ENCODE data around the gene TAS1R3. TPM values are rescaled to one million over a fixed set of nuclear protein-coding genes. Genes with fewer than 3 reads are reported as not detected.

Gene TAS1R3
- total RNA-seq, 4 donors from 2014 or later, result 0.13 to 0.57 (median 0.30) TPM

- peaks cover 0 to 20% (median 0%) of the 10 kb centered on the region in 3 donors for H3K36me3 ChIP-seq
- H3K4me1 ChIP-seq, result peaks cover 26 to 56% (median 38%) of the 10 kb centered on the region in 3 donors
- intact Hi-C loops (cut with DNase I), result no loop called here
- H3K27ac ChIP-seq, result peak overlapping the region; percentile 95 to 97 (median 97)
- TF ChIP-seq CTCF (IDR thresholded peaks at IDR 0.05), result no peak
- no peak for TF ChIP-seq POLR2A (IDR thresholded peaks at IDR 0.05)
- H3K27me3 ChIP-seq, result no peaks in the 10 kb centered on the region
- DNase-seq, result no peak
- WGBS, 2 donors, result 20 to 63% methylated on average over 1 to 40 of the region's 52 CpGs
- H3K9me3 ChIP-seq, result no peaks in the 10 kb centered on the region
- peak overlapping the region; percentile 85 to 100 (median 96) for H3K4me3 ChIP-seq
Observed at GRCh38 chr1:1373815-1374588, 42.9 kb downstream of the TAS1R3 start.

DNA sequence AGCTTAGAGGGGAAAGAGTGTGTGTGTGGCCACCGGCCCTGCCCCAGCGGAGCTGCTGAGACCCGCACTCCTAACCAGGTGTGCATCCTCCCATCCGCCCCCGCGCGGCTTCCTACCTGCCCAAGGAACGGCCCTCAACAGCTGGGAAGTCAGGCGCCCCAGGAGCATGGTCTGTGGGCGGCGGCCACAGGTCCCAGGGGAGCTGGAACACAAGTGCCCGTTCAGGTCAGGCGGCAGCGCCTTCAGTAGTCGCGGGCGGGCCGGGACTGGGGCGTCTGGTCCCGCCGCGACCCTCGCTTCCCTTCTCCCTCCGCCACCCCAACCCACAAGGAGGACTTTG, 43.5 kb downstream of the TAS1R3 start:
- Histone ChIP-seq H3K36me3 (peaks cover 0 to 20% (median 0%) of the 10 kb centered on the region in 3 donors), H3K4me3 (peak overlapping the region; percentile 85 to 100 (median 96)), H3K4me1 (peaks cover 26 to 56% (median 38%) of the 10 kb centered on the region in 3 donors), H3K27ac (peak overlapping the region; percentile 95 to 97 (median 97)), H3K27me3 (no peaks in the 10 kb centered on the region), H3K9me3 (no peaks in the 10 kb centered on the region)
- TF ChIP-seq CTCF (IDR thresholded peaks at IDR 0.05), result no peak
- no peak for TF ChIP-seq POLR2A (IDR thresholded peaks at IDR 0.05)
- intact Hi-C loops (cut with DNase I), result no loop called here
- no CpG with 5 or more reads among the region's 24 CpGs for WGBS, 2 donors
- no peak for DNase-seq

DNA sequence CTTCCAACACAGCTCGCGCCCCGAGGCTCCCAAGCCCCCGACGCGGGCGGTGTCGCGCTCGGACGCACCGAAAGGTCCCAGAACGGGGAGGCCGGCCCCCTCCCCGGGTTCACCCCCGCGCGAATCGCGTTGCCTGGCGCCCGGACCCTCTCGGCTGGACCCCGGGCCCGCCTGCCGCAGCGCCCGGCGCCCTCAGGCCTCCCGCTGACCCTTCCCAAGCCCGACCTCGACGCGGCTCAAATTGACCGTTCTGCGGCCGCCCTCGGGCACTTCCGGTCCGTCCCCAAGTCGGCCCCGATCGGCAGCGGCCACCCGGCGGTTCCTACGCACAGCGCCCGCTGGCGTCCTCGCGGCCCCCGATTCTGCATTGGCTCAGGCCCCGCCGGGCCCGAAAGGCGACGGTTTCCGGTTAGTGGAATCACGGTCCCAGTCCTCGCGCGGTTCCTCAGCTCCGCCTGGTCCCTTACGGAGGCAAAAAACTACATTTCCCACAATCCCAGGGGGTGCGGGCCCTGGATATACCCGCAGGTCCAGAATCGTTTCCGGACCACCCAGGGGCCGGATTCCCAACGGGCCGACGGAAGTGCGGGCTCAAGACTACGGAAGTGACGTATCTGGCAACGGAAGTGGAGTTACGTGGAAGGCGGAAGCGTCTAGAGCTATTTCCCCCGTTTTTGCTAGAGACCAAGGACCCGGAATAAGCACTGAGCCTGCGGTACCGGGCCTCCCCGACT, 44.0 kb downstream of the TAS1R3 start, which contains the start of gene AURKAIP1:
TSS of gene AURKAIP1 (minus strand) at position 279 of the 734 bp plus-strand sequence. CDS start 451 bp downstream, outside the sequence.
- H3K27ac ChIP-seq, result peak within 1 kb of the TSS; percentile 95 to 97 (median 97)
- 0% methylated on average over 6 to 11 of the region's 85 CpGs for WGBS, 2 donors
- peaks cover 0 to 20% (median 0%) of the 10 kb centered on the region in 3 donors for H3K36me3 ChIP-seq
- TF ChIP-seq CTCF (IDR thresholded peaks at IDR 0.05), result peak in 4 of 6 experiments; percentile 33 to 57 (median 39)
- peak in 3 of 4 donors; percentile 14 to 41 (median 31) for TF ChIP-seq POLR2A (IDR thresholded peaks at IDR 0.05)
- peaks cover 26 to 56% (median 38%) of the 10 kb centered on the region in 3 donors for H3K4me1 ChIP-seq
- intact Hi-C loops (cut with DNase I), result no loop called here
- no peaks in the 10 kb centered on the region for H3K27me3 ChIP-seq
- H3K4me3 ChIP-seq, result peak within 1 kb of the TSS; percentile 85 to 100 (median 96)
- DNase-seq, result peak; percentile 91
- no peaks in the 10 kb centered on the region for H3K9me3 ChIP-seq

DNA sequence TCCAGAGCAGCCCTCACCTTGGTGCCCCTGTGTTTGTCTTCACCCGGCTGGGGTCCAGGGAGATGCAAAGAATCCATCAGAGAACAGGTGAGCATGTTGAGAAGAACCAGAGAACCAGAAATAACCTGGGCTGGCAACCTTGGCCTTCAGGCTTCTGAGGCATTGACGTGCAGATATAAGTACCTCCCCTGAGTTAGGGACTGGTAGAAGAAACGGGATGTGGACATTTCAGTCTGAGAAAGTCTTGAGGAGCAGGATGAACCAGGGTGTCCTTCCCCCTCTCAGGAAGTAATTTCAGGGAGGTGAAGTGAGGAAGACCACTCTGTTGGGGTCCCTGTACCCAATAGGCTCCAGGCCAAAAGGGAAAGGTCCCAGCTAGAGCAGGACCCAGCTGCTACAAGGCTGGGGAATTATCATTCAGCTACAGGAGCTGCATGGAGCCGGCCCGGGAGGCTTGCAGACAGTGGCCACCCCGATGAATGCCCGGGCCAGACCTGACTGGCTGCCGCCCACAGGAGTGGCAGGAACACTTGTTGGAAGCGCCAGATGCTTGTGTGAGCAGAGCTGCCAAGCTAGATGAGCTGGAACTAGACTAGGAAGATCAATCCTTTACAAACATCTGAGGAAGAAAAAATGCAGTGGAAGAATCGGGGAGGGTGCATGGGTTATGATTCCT, 45.6 kb downstream of the TAS1R3 start:
- intact Hi-C loops (cut with DNase I), result no loop called here
- H3K27me3 ChIP-seq, result no peaks in the 10 kb centered on the region
- peaks cover 25 to 48% (median 35%) of the 10 kb centered on the region in 3 donors for H3K4me1 ChIP-seq
- peak overlapping the region in 1 of 4 donors; percentile 96 for H3K4me3 ChIP-seq
- TF ChIP-seq POLR2A (IDR thresholded peaks at IDR 0.05) (no peak), CTCF (IDR thresholded peaks at IDR 0.05) (no peak)
- DNase-seq, result no peak
- H3K36me3 ChIP-seq, result peaks cover 0 to 32% (median 7%) of the 10 kb centered on the region in 3 donors
- WGBS, 2 donors, result 59 to 67% methylated on average over 4 to 6 of the region's 10 CpGs
- no peaks in the 10 kb centered on the region for H3K9me3 ChIP-seq
- peak overlapping the region; percentile 95 to 97 (median 97) for H3K27ac ChIP-seq
